ENCODE data around the gene DPEP1.

DPEP1 gene

GRCh38 chr16:89599902-89600301, 13.5 kb upstream of the DPEP1 start:
- DNase-seq, result no peak

GRCh38 chr16:89600427-89600826, 13.0 kb upstream of the DPEP1 start:
- DNase-seq, result no peak

GRCh38 chr16:89600956-89601355, 12.5 kb upstream of the DPEP1 start:
- no peak for DNase-seq

DNA sequence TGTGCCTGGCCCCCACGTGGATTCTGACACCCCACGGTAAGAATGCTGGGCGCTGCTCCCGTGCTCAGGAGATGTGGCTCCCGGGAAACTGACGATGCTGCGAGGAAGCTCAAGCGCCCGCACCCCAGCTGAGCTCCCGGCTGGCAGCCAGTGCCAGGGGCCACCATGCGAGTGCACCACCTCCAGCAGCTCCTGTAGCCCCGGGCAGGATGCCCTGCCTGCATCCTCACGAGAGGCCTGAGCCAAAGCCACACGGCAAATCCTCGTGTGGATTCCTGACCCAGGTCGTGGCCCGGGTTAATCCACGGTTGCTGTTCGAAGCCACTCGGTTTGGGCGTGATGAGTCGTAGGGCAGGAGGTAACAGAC, 11.6 kb upstream of the DPEP1 start:
- DNase-seq, result no peak

DNA sequence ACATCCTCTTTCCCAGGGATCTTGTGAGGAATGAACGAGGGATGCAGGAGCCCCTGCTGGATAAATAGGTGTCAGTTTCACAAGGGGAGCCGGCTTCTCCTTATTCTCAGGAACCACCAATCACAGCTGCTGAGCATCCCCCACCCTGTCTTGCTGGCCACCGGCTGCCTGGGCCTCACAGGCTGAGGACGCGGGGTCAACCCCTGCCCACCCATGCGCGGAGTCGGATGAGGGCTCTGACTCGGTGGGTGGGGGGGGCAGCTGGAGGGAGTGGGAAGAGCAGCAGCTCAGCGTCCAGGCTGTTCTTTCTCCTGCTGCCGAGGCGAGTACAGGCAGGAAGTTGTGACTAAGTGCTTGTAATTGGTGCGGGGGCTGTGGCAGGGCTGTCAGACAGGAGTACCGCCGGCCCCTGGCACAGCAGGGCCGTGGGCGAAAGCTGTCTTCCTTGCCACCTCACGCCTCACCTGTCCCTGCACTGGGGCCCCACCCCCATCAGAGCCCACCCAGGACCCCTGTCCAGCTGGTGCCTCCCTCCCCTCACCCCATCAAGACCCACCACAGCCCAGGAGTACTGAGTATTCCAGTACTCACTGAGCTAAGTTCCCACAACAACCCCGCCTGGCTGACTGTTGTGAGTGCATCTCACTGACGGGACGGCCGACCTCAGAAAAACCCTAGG, 11.0 kb upstream of the DPEP1 start:
- DNase-seq, result peak; percentile 65

- no peak for DNase-seq
Observed at GRCh38 chr16:89602952-89603590, 10.4 kb upstream of the DPEP1 start.

GRCh38 chr16:89604764-89605163, 8.7 kb upstream of the DPEP1 start:
- no peak for DNase-seq

DNA sequence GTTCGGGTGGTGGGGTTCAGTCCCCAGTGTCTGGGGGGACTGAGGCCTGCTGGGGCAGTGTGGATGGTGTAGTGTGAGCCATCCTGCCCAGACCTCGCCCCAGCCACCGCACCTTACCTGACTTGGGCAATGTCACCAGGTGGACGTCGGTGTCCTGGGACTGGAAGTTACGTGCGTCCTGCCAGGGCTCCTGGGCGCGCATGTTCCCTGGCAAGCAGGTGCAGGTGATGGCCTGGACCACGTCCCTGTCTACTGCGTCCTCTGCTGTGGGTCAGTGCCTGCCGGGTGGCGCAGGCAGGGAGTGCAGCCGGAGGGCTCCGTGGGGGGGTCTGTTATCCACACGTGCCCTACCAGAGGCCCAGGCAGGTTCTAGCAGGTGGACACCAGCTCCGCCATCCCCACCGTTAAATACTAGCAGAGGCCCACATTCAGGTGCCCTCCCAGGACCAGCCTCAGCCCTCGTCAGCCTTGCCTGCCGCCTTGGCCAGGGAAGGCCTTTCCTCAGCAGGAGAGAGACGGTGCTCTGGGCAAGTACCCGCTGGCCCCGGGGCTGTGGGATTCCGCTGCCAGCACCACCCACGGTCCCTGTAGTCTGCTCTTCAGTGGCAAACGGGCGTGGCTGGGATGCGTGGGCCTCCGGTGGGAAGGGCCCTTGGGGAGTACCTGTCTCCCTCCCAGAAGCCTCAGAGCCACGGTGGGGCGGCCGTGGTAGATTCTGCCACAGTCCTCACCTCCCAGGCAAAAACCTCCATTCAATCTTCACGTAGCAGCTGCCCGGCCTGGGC, 8.1 kb upstream of the DPEP1 start:
- DNase-seq, result no peak

GRCh38 chr16:89606006-89606405, 7.4 kb upstream of the DPEP1 start:
- DNase-seq, result no peak

GRCh38 chr16:89607453-89607852, 6.0 kb upstream of the DPEP1 start:
- no peak for DNase-seq

DNA sequence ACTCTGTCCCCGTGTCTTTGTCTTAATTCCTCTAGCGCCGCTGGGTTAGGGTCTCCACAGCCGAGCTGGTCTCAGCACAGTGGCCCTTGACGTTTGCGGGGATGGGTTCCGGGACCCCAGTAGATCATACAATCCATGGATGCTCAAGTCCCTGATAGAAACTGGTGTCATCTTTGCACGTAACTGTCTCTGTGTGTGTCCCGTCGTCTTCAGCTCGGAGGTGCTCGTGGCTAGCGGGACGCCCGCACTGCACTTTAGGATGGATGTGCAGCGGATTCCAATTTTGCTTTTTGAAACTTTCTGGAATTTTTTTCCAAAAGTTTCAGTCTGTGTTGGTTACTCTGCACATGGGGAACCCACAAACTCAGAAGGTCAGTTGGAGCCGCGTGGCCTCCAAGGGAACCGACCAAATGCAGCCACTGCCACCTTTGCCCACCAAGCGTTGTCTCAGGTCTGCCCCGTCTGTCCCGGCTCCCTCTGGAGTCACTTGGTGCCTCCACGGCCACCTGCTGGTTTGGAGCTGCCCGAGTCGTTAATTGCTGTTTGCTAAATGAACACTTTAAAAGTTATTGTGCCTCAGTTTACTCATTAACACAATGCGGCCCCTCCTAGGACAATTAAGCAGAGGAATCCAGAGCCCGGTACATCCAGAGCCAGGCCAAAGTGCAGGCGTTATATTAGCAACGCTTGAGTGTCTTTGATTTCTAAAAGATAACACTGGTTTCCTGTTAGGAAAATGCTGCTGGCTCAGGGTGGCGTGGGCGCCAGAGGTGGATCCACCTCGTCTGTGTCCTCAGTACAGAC, 5.3 kb upstream of the DPEP1 start:
- no peak for DNase-seq

DNA sequence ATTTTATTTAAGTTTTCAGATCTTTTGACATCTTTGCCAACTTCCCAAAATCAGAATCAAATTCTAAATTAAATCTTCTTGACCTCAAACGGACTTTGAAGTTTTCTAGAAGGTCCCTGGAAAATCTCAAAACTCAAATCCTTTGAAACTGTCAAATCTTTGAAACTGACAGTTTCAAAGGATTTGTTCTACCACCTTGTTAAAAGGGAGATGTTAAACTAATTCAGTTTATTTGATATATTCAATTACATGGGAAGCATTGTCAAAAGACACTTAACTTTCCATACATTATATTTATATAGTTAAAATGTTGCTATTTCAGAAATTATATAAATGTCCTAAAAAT, 3.4 kb upstream of the DPEP1 start:
- no peak for DNase-seq

DNA sequence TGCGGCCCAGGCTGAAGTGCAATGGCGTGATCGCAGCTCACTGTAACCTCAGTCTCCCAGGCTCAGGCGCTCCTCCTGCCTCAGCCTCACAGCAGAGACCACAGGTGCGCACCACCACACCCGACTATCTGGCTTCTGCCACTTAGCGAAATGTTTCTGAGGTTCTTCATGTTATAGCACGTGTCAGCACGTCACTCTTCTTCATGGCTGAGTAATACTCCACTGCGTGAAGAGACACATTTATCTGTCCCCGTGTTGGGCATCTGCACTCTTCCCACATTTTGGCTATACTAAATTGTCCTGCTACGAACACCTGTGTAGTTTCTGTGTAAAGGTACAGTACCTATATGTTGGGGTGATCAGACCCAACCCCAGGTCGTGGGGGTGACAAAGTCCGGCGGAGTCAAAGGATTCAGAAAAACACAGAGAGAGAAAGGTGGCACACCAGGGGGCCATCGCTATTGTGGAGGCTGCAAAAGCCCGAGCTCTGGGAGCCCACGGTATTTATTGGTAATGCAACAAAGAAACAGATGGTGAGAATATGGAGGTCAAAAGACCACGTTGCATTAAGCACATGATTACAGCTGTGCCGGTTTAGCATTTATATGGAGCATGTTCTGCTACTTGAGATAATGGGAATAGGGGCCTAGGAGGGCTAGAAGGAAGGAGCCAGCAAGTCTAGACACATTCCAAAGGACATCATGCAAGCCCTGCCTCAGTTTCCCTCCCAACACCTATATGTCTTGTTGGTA, 851 bp upstream of the DPEP1 start:
- no peak for DNase-seq

DNA sequence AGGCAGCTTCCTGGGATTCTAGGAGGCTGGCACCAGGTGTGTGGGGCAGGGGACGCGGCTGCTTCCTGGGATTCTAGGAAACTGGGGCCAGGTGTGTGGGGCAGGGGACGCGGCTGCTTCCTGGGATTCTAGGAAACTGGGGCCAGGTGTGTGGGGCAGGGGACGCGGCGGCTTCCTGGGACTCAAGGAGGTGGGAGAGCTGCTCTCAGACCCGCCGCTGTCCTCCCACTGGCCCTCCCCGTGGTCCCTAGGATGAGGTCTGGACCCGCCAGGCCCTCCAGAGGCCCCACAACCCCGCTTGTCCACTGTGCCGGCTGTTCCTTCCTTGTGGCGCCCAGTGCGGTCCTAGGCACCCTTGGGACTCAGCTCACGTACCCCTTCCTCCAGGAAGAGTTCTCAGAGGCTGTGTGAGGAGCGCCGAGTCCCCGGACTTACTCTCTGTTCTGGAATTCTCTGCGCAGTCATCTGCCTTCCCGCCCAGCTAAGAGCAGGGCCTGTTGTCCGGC, 565 bp downstream of the DPEP1 start:
- DNase-seq, result no peak

DNA sequence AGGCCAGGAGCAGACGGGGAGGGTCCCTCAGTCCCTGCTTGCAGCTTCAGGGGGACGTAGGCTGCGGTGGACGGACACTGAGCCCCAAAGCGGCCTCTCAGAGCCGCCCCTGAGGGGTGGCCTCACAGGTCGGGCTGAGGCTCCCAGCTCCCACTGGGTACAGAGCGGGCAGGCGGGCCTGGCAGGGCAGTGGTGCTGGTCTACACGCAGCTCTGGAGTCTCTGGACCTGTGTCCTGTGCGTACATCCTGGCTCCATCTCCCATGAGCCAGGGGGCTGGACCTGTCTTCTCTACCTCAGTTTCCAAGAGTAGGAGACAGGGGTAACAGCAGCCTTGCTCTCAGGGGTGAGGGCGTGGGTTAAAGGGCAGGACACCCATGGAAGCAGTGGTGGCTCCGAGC, 1.7 kb downstream of the DPEP1 start:
- no peak for DNase-seq

GRCh38 chr16:89615596-89616090, 2.2 kb downstream of the DPEP1 start:
- DNase-seq, result no peak

DNA sequence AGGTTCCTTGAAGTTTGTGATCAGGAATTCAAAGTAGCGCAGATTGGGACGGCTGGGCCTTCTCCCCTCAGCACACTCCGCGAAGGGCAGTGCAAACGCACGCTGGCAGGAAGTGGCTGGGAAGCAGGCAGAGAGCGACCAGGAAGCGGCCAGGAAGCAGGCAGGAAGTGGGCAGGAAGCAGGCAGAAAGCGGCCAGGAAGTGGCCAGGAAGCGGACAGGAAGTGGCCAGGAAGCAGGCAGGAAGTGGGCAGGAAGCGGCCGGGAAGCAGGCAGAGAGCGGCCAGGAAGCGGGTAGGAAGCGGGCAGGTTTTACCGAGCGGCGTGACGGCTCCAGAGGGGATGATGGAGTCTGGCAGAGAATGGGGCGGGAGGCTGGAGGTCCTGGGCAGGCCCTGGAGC, 3.2 kb downstream of the DPEP1 start:
- peak; percentile 25 for DNase-seq

- DNase-seq, result no peak
Observed at GRCh38 chr16:89617036-89617435, 3.6 kb downstream of the DPEP1 start.

DNA sequence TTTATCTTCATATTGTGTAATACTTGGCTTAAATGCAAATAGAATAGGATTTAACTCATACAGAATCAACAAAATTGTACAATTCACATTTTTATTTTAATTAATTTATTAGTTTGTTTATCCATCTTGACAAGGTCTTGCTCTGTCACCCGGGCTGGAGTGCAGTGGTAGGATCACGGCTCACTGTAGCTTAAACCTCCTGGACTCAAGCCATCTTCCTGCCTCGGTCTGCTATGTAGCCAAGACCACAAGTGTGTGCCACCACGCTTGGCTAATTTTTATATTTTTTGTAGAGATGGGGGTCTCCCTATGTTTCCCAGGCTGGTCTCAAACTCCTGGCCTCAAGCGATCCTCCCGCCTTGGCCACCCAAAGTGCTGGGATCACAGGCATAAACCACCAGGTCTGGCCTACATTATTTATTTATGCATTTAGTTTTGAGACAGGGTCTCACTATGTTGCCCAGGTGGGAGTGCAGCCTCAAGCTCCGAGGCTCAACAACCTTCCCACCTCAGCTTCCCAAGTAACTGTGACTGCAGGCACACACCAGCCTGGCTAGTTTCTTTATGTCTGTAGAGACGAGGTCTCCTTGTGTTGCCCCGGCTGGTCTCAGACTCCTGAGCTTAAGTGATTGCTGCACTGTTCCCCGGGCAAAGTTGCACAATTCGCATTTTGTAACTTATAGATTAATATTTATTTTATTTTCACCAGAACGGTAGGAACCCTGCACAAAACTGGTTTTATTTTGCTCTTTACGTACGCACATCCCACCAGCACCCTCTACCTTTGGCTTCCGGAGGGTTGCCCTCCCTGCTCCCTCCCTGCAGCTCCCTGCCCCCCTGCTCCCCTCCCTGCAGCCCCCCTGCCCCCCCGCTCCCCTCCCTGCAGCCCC, 4.9 kb downstream of the DPEP1 start:
- no peak for DNase-seq

- no peak for DNase-seq
Observed at GRCh38 chr16:89619840-89620239, 6.4 kb downstream of the DPEP1 start.

DNA sequence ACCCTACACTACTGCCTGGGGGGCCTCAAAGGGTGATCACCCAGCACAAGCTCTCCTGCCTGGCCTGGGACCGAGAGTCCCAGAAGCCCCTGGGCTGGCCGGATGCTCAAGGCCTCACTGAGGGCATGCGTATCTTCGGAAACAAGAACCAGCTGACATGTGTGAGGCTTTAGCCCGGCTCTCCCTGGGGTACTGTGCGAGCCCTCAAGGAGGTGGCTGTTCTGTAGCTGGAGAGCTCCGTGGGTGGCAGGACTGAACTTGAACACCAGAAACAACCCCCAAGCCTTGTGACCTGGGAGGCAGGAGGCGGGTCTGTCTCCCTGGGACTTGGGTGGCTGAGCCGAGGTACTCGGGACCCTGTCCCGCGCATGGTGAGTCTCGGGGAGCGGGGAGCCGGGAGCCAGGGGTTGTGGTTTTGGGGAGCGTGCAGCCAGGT, 7.0 kb downstream of the DPEP1 start:
- DNase-seq, result no peak

Data from activated CD4-positive, alpha-beta T cell treated with anti-CD3 and anti-CD28 coated beads, Interleukin-10, Interleukin-2, amounts not matched to agents 100 ng/mL and 50 ng/mL, durations not matched to agents 16 hours and 8 hours (primary cell).